Central memory CD8-positive, alpha-beta T cell (primary cell): ENCODE measurements around the gene RAB29.
A peak's percentile ranks its signal among the peaks of the same experiment; 100 is the strongest.

Source experiments
- ATAC-seq: fragments of 150-1000 bp; cut with Tn5 transposase; replicated peaks from 2 replicates; pipeline ENCODE4 v1.10.0; 2022; ENCODE audit warnings: mild to moderate bottlenecking, moderate FRiP score, moderate number of reproducible peaks; ENCODE audit not compliant: poor library complexity, severe bottlenecking; ENCODE audit errors: extremely low read depth
- DNase-seq, 2 donors: peaks; one replicate each; pipeline ENCODE4 v3.0.0; 2021; ENCODE audit warnings: low spot score in 2 of 2
- H3K27ac Mint-ChIP-seq: one replicate; pipeline ENCODE4 v1.8.0; 2022; ENCODE audit warnings: low read depth, mild to moderate bottlenecking, moderate library complexity, mixed read lengths
- H3K27me3 Mint-ChIP-seq: one replicate; pipeline ENCODE4 v1.8.0; 2022; ENCODE audit warnings: mixed read lengths
- H3K36me3 Mint-ChIP-seq: one replicate; pipeline ENCODE4 v1.8.0; 2022; ENCODE audit warnings: mild to moderate bottlenecking, moderate library complexity, mixed read lengths; ENCODE audit not compliant: insufficient read depth
- H3K4me1 Mint-ChIP-seq: one replicate; pipeline ENCODE4 v1.8.0; 2022; ENCODE audit warnings: mixed read lengths
- H3K4me3 Mint-ChIP-seq: one replicate; pipeline ENCODE4 v1.8.0; 2022; ENCODE audit warnings: mild to moderate bottlenecking, moderate library complexity, mixed read lengths
- H3K9me3 Mint-ChIP-seq: one replicate; pipeline ENCODE4 v1.8.0; 2022; ENCODE audit warnings: mixed read lengths

RAB29 gene

DNA sequence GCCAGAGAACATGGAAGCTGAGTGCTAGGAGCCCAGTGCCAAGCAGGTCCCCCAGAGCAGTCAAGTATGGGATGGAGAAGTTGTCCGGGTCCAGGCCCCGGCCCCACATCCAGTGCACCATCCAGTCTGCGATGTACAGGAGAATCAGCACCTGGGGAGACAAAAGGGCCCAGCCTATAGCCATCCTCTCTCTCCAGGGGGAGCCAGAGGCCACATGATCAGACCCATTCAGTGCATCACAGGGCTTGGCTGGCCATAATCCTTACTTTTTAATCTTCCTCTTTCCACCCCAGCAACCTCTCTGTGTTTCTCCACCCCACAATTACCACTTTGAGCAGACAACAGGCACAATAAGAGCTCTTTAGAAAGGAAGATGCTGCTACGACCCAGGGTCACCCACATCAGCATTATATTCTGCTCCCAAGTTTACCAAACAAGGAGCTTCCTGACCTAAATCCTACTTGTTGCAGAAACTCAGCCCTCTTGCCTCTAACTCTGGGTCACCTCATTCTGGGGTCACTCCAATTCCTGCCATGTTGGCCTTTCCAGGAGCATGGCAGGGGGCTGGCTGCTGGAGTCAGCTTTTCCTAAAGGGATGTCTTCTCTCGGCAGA is 16.4 kb upstream of the RAB29 start:
- Mint-ChIP-seq H3K27ac (no peak overlapping the region), H3K9me3 (no peaks in the 10 kb centered on the region), H3K4me1 (no peaks in the 10 kb centered on the region), H3K27me3 (no peaks in the 10 kb centered on the region), H3K36me3 (peaks cover 7% of the 10 kb centered on the region), H3K4me3 (no peak overlapping the region)
- DNase-seq (peak in 1 of 2 donors; percentile 40), ATAC-seq (peak; percentile 88)

DNA sequence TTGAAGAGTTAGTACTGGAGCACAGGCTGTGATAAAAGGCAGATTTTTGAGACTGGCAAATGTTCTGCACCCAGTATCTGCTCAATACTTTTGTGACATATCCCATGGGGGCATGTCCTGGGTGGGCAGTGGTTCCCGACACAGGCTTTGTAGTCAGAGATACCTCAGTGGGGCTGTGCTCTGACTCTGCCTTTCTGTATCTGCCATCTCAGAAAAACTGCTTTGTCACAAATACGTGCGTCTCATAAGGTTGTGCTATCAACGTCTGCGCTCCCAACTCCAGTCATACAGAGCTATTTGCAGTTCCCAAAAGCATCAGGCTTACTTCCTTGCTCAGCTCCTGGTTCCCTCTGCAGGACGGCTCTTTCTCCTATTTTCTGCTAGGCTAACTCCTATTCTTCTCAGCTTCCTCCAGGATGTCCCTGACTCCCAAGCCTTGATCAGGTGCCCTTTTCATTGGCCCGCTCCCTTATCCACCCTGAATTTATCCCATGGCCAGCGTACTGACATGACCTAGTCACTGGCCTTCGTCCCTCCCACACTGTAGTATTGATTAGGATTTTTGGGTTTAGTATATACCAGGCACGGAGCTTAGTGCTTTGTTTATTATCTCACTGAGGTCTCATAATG is 12.1 kb upstream of the RAB29 start:
- ATAC-seq (no peak), DNase-seq (no peak)
- H3K27me3 Mint-ChIP-seq = no peaks in the 10 kb centered on the region
- H3K9me3 Mint-ChIP-seq = no peaks in the 10 kb centered on the region
- peaks cover 5% of the 10 kb centered on the region for H3K4me1 Mint-ChIP-seq
- peaks cover 1% of the 10 kb centered on the region for H3K36me3 Mint-ChIP-seq
- H3K4me3 Mint-ChIP-seq = no peak overlapping the region
- no peak overlapping the region for H3K27ac Mint-ChIP-seq

DNA sequence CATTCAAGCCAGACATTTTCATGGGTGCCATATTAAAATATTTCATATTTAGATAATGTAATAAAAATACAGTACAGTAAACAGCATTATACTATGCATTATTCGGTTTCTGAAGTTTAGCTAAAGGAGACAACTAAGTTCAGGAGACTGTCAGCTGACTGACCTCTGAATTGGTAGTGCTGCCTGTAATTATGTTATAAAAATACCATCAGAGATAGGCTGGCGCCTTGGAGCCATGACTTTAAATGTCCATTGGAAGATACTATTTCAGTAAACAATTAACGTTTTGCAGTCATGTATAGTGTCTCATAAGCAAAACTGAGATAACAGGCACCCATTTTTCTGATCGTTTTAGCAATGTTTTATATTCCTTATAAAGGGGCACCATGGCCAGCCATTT is 11.3 kb upstream of the RAB29 start:
- Mint-ChIP-seq H3K27ac (no peak overlapping the region), H3K36me3 (peaks cover 4% of the 10 kb centered on the region), H3K4me3 (no peak overlapping the region), H3K9me3 (no peaks in the 10 kb centered on the region), H3K4me1 (peaks cover 5% of the 10 kb centered on the region), H3K27me3 (no peaks in the 10 kb centered on the region)
- DNase-seq (no peak), ATAC-seq (no peak)

DNA sequence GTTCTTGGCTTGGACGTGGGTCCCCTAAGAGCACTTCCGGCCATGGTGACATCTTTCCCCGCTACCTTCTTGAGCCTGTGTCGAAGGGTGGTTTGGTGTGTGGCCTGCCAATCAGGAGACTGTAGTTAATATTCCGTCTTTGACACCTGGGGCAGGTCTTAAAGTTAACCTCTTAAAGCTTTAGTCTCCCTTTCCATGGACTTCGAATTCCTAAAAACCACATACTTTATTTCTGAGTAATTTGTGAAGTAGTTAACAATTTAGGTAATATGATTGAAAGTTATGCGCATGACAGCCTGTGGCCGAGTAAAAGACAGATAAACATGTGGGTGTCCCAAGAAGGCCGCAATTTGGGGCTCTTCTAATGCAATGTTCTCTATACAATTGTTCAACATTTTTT is 10.2 kb upstream of the RAB29 start:
- no peak overlapping the region for H3K27ac Mint-ChIP-seq
- no peak for DNase-seq
- H3K4me3 Mint-ChIP-seq = no peak overlapping the region
- H3K9me3 Mint-ChIP-seq = no peaks in the 10 kb centered on the region
- H3K4me1 Mint-ChIP-seq = peaks cover 5% of the 10 kb centered on the region
- no peak for ATAC-seq
- H3K27me3 Mint-ChIP-seq = no peaks in the 10 kb centered on the region
- H3K36me3 Mint-ChIP-seq = peaks cover 4% of the 10 kb centered on the region

DNA sequence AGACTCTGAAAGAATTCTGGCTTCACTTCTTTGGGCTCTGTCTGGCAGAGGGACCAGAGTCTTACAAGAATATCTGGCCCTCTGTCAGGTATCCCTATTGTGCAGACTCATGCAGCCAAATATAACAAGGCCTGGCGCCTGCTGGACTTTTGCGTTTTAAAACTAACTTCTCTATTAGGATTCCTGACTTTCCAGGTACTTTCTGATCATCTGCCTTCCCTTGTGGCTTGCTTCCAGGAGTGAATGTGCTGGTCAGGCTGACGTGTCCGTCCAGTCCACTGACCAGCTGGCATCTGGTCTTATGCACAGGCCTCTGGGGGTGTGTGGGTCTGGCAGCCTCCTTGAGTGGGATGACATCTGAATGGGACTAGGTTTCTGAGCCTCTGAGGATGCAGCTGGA is 8.6 kb upstream of the RAB29 start:
- Mint-ChIP-seq H3K36me3 (peaks cover 4% of the 10 kb centered on the region), H3K4me3 (no peak overlapping the region), H3K4me1 (peaks cover 8% of the 10 kb centered on the region), H3K9me3 (no peaks in the 10 kb centered on the region), H3K27me3 (no peaks in the 10 kb centered on the region), H3K27ac (no peak overlapping the region)
- DNase-seq = no peak
- ATAC-seq = no peak

DNA sequence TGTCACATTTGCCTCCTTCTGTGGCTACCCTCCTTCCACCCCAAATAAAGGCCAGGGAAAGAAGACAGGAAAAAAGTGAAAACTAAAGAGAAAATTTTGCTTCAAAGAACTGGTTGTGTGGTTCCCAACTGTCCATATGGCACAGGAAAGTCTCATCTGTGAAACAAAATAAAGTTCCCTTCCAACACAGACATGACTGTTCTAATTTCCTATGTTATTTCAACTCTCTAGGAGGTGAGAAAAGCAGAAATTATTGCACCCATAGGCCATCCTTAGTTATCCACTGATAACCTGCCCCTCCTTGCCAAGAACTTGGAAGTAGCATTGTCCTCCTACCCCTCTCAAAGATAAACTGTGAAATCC is 8.1 kb upstream of the RAB29 start:
- Mint-ChIP-seq H3K27me3 (no peaks in the 10 kb centered on the region), H3K27ac (no peak overlapping the region), H3K36me3 (peaks cover 2% of the 10 kb centered on the region), H3K4me1 (peaks cover 13% of the 10 kb centered on the region), H3K4me3 (no peak overlapping the region), H3K9me3 (no peaks in the 10 kb centered on the region)
- DNase-seq = no peak
- ATAC-seq = no peak

DNA sequence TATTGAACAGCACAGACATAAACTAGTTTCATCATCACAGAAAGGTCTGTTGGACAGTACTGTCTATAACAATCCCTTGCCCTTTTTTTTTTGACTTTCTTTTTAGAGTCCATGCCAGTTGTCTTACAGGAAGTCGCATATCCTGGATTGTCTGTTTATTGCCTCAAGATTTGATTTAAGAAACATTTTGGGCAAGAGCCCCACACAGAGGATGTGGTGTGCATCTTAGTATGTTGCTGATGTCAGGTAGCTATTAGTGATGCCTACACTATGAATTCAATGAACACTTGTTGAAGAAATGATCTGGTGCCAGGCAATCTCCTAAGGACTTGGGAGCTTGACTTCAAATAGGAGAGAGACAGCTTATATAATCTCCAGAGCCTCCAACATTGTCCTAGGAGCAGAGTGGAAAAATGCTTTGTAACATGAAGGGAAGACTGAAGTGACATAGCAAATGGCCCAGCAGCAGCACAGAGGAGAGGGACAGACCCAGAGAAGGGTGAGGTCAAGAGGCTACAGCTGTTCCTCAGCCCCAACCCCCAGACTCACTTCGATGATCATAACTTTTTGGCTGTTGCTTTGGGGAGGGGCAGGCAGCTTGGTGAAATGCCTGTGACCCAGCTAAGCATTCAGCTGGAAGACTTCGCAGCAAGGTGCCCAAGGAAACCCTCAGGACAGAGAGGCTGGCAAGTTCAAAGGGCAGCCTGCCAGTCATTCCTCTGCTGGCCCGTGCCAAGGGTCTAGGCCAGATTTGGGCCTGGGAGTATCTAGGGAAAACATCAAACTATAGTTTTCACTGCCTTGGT is 7.5 kb upstream of the RAB29 start:
- no peaks in the 10 kb centered on the region for H3K9me3 Mint-ChIP-seq
- H3K4me3 Mint-ChIP-seq = no peak overlapping the region
- H3K27ac Mint-ChIP-seq = no peak overlapping the region
- DNase-seq (no peak), ATAC-seq (peak; percentile 36)
- no peaks in the 10 kb centered on the region for H3K27me3 Mint-ChIP-seq
- H3K4me1 Mint-ChIP-seq = peaks cover 18% of the 10 kb centered on the region
- H3K36me3 Mint-ChIP-seq = peaks cover 2% of the 10 kb centered on the region

DNA sequence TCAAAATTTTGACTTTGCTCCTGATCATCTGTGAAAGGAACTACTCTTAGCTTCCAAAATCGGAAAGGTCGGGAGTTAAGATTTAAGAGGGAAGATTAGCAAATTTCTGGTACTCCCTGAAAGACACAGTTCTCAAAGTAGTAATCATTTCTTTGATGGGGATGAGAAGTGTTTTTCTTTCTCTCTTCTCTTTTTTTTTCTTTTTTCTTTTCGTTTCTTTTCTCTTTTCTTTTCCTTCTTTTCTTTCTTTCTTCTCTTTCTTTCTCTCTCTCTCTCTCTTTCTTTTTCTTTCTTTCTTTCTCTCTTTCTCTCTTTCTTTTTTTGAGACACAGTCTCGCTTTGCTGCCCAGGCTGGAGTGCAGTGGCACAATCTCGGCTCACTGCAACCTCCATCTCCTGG is 5.1 kb upstream of the RAB29 start:
- peaks cover 36% of the 10 kb centered on the region for H3K4me1 Mint-ChIP-seq
- no peak for DNase-seq
- peaks cover 4% of the 10 kb centered on the region for H3K36me3 Mint-ChIP-seq
- no peak for ATAC-seq
- H3K4me3 Mint-ChIP-seq = no peak overlapping the region
- H3K9me3 Mint-ChIP-seq = no peaks in the 10 kb centered on the region
- peak overlapping the region; percentile 86 for H3K27ac Mint-ChIP-seq
- H3K27me3 Mint-ChIP-seq = no peaks in the 10 kb centered on the region

DNA sequence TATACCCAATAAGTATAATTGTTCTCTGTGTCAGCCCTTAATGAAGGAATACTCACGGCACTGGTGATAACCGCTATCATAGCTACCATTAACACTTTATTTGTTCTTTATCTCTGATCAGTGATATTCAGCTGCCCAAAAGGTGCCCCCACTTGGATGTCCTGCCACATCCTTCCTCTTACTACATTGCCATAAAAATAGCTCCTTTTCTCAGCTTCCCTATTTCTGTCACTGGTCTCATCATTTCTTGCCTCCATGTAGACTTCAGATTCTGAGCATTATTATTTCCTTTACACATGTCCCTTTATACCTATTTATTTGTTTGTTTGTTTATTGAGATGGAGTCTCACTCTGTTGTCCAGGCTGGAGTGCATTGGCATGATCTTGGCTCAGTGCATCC is 2.7 kb upstream of the RAB29 start:
- Mint-ChIP-seq H3K27ac (peak overlapping the region; percentile 89), H3K36me3 (peaks cover 19% of the 10 kb centered on the region), H3K4me3 (no peak overlapping the region), H3K9me3 (no peaks in the 10 kb centered on the region), H3K4me1 (peaks cover 53% of the 10 kb centered on the region), H3K27me3 (no peaks in the 10 kb centered on the region)
- ATAC-seq (no peak), DNase-seq (no peak)

DNA sequence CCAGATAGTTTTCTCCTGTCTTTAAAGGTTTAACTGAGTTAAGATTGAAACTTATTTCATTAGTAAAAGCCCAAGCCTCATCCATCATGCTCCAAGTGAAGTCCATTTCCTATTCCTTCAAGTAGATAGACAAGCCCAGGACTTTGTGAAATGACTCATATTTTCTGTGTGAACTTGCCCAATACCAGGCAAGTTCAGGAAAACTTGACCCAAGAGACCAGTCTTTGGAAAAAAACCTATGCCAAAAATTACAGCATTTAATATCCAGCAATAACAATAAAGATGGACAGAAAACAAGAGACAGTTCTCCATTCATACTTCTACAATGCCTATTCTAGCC is 405 bp upstream of the RAB29 start:
- ATAC-seq (no peak), DNase-seq (no peak)
- H3K27me3 Mint-ChIP-seq = no peaks in the 10 kb centered on the region
- peak overlapping the region; percentile 91 for H3K4me3 Mint-ChIP-seq
- peaks cover 71% of the 10 kb centered on the region for H3K4me1 Mint-ChIP-seq
- peaks cover 25% of the 10 kb centered on the region for H3K36me3 Mint-ChIP-seq
- peak overlapping the region; percentile 98 for H3K27ac Mint-ChIP-seq
- H3K9me3 Mint-ChIP-seq = no peaks in the 10 kb centered on the region

DNA sequence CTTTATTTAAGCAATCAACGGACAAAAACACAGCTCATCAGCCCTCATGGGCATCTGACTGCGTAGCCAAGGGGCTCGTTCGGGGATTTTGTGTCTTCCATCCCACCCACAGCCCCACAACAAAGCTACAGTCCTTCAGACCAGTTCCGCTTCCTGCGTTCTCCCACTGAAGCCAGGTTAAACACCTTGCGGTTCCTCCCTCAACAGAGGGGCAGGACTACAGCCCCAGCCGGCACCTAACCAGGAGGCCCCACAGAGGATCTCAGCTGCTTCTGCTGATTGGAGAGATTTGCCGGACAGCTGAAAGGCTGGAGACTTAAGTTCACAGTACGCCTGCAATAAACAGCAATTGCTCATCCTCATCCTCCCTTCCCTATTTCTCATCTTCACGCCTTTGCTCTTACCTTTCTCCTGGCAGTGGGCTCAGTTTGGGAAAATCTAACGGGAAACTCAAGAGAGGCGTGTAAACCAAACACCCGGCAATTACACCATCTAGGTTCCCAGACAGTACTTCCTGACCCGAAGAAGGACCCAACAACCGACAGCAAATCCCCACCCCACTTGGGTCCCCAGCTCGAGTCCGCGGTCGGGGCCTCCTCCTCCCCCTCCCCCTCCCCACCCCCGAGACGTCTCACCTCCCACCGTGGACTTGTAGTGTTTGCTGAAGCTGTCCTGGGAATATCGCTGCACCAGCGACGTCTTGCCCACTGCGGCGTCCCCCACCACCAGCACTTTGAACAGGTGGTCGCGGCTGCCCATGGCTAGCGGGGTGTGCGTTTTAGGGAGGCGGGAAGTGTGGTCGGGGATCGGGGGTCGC is 876 bp downstream of the RAB29 start:
- Mint-ChIP-seq H3K36me3 (peaks cover 38% of the 10 kb centered on the region), H3K9me3 (no peaks in the 10 kb centered on the region), H3K4me3 (peak overlapping the region; percentile 91), H3K27ac (peak overlapping the region; percentile 98), H3K27me3 (no peaks in the 10 kb centered on the region), H3K4me1 (peaks cover 76% of the 10 kb centered on the region)
- DNase-seq = peak; percentile 22 to 28
- ATAC-seq = peak; percentile 31

DNA sequence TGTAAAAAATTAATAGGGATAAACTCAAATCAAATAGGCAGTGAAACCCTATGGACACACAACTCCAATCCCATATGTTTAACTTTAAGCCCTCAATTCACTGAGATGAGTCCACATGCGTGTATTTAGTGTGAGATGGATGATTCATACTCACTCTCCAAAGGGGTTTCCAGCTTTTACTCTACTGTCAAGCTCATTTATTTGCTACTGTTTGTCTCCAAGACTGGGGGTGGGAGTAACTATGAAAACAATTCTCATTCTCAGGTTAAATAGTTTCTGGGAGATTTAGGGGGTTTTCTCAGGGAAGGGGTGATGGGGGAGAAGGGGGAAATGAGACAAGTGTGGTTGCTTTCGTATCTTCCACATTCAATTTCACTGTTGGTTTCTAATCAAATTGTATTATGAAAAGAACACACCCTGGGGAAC is 2.7 kb downstream of the RAB29 start:
- Mint-ChIP-seq H3K4me1 (peaks cover 61% of the 10 kb centered on the region), H3K4me3 (peak overlapping the region; percentile 91), H3K9me3 (no peaks in the 10 kb centered on the region), H3K27ac (peak overlapping the region; percentile 98), H3K27me3 (no peaks in the 10 kb centered on the region), H3K36me3 (peaks cover 53% of the 10 kb centered on the region)
- DNase-seq = no peak
- no peak for ATAC-seq
